Breast epithelium (tissue), 3 donors: Measurements from ENCODE around the gene TPST1.

ENCODE experiments used
- CTCF ChIP-seq, 3 donors: fragments of 450-650 bp; IDR thresholded peaks; one replicate each; pipeline ENCODE4 v1.5.1; 2016 to 2017; ENCODE audit warnings: antibody characterized with exemption in 3 of 3, mild to moderate bottlenecking in 3 of 3, moderate library complexity in 3 of 3
- POLR2A ChIP-seq: fragments of 450-650 bp; IDR thresholded peaks from one replicate; pipeline ENCODE4 v1.6.1; 2016; ENCODE audit warnings: antibody characterized with exemption, mild to moderate bottlenecking, moderate library complexity

DNA sequence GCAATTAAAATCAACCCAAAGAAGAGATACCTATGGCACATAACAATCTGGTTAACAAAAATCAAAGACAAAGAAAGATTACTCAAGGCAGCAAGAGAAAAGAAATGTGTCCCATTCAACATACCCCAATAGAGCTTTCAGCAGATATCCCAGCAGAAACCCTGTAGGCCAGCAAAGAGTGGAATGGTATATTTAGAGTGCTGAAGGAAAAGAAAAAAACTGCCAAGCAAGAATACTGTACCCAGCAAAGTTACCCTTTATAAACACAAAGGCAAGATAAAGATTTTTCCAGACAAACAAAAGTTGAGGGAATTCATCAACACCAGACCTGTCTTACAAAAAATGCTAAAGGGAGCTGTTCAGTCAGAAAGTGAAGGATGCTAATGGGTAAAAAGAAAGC is 131.6 kb downstream of the TPST1 start:
- TF ChIP-seq POLR2A (no peak), CTCF (IDR thresholded peaks at IDR 0.05) (no peak)
